AG04450 (cell line): Measurements from ENCODE around the gene TRIM54. TPM values are rescaled to one million over a fixed set of nuclear protein-coding genes. Genes with fewer than 3 reads are reported as not detected.

Source experiments
- CTCF ChIA-PET: fragments of 300-600, 350-600 bp; formaldehyde crosslinking; extraction: SDS; loops from one replicate; lab custom pipeline; 2022; ENCODE audit warnings: antibody characterized with exemption, inconsistent platforms; lab: Charles Lee
- POLR2A ChIA-PET: fragments of 350-600 bp; formaldehyde crosslinking; extraction: SDS; loops from one replicate; lab custom pipeline; 2021; ENCODE audit warnings: antibody characterized with exemption, inconsistent platforms; lab: Yijun Ruan, JAX
- DNase-seq: peaks from one replicate; pipeline ENCODE4 v3.0.0-alpha.2; 2011; ENCODE audit warnings: low read depth, low spot score
- H3K27ac ChIP-seq: one replicate; pipeline ENCODE4 v1.5.1; 2012; ENCODE audit warnings: low read depth, low read length, control low read depth
- H3K27me3 ChIP-seq: one replicate; pipeline ENCODE4 v1.6.0; 2012; ENCODE audit warnings: low read length; ENCODE audit not compliant: control insufficient read depth, insufficient read depth
- H3K4me3 ChIP-seq: 2 replicates; pipeline ENCODE4 v1.5.1; 2011; ENCODE audit warnings: mild to moderate bottlenecking, low read depth, low read length, control low read depth
- H3K9me3 ChIP-seq: 2 replicates; pipeline ENCODE4 v1.5.1; 2012; ENCODE audit warnings: low read length; ENCODE audit not compliant: control insufficient read depth, insufficient read depth
- CTCF ChIP-seq: IDR thresholded peaks from 2 replicates; pipeline ENCODE4 v1.5.1; 2011; ENCODE audit warnings: low read depth, low read length, control low read depth, inconsistent platforms
- polyA plus RNA-seq: library from polyadenylated mRNA; depleted of rRNA; stranded (reverse); fragments of >200 nt; gene quantifications from 2 replicates; pipeline ENCODE4 v1.2.3, GENCODE V29; 2011

Gene TRIM54
- polyA plus RNA-seq, 1 experiment: 0.05 TPM

DNA sequence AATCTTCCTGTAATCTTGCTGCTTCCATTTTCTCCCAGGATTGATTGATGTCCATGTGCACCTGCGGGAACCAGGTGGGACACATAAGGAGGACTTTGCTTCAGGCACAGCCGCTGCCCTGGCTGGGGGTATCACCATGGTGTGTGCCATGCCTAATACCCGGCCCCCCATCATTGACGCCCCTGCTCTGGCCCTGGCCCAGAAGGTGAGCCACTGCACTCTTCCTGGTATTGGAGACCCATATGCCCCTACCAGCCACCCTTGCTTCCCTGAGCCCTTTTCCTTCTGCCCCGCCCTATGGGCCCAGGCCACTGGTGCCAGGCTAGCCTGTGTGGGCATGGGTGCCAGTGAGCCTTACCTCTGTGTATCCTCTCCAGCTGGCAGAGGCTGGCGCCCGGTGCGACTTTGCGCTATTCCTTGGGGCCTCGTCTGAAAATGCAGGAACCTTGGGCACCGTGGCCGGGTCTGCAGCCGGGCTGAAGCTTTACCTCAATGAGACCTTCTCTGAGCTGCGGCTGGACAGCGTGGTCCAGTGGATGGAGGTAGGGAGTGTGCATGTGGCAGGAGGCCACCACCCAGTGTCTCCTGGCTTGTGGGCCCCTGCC, 44.8 kb upstream of the TRIM54 start:
- ChIA-PET CTCF (interaction anchor here (1.1 kb wide), 1 partner anchor 43 kb away, joined by 3 read pairs; no protein-coding TSS in a partner anchor), POLR2A (no interaction called here)
- Histone ChIP-seq H3K4me3 (no peak overlapping the region), H3K9me3 (no peaks in the 10 kb centered on the region; the same call in 1 of the 2 replicates), H3K27me3 (no peaks in the 10 kb centered on the region), H3K27ac (no peak overlapping the region)
- TF ChIP-seq CTCF: no peak
- no peak for DNase-seq

DNA sequence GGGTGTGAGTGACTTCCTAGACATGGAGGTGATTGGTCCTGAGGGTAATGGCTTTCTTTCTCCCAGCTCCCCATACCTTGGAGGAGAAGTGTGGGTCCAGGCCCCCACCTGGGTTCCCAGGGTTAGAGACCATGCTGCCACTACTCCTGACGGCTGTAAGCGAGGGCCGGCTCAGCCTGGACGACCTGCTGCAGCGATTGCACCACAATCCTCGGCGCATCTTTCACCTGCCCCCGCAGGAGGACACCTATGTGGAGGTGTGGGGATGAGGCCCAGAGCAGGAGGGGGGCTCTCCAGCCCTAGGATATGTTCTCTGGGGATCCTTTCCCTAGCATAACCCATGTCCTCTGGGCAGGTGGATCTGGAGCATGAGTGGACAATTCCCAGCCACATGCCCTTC, 43.3 kb upstream of the TRIM54 start:
- Histone ChIP-seq H3K27me3 (no peaks in the 10 kb centered on the region), H3K27ac (no peak overlapping the region), H3K9me3 (no peaks in the 10 kb centered on the region; the same call in 1 of the 2 replicates), H3K4me3 (no peak overlapping the region)
- ChIA-PET CTCF (no interaction called here), POLR2A (no interaction called here)
- no peak for DNase-seq
- TF ChIP-seq CTCF: no peak

DNA sequence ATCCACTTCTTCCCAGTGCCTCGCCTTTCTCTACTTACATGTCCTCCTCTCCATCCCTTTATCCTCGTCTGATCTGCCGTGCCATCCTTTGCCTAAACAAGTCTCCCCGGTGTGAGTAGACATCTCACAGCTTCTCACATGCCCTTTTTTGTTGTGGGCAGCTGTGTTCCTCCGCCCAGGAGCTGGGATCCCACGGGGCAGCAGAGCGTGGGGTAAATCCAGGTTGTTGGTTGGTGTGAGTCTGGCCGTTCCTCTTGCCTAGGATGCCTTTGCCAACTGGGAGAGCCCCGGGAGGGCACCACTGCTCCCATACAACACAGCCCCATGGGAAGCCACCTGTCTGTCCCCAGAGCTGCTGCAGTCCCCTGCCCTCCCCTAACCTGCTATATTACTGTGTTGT, 41.8 kb upstream of the TRIM54 start:
- no peak for DNase-seq
- ChIA-PET POLR2A (no interaction called here), CTCF (interaction anchor here (1.0 kb wide), 1 partner anchor 39 kb away, joined by 3 read pairs; no protein-coding TSS in a partner anchor)
- no peak overlapping the region for H3K27ac ChIP-seq
- H3K4me3 ChIP-seq: no peak overlapping the region
- TF ChIP-seq CTCF: no peak
- H3K27me3 ChIP-seq: no peaks in the 10 kb centered on the region
- no peaks in the 10 kb centered on the region; the same call in 1 of the 2 replicates for H3K9me3 ChIP-seq

DNA sequence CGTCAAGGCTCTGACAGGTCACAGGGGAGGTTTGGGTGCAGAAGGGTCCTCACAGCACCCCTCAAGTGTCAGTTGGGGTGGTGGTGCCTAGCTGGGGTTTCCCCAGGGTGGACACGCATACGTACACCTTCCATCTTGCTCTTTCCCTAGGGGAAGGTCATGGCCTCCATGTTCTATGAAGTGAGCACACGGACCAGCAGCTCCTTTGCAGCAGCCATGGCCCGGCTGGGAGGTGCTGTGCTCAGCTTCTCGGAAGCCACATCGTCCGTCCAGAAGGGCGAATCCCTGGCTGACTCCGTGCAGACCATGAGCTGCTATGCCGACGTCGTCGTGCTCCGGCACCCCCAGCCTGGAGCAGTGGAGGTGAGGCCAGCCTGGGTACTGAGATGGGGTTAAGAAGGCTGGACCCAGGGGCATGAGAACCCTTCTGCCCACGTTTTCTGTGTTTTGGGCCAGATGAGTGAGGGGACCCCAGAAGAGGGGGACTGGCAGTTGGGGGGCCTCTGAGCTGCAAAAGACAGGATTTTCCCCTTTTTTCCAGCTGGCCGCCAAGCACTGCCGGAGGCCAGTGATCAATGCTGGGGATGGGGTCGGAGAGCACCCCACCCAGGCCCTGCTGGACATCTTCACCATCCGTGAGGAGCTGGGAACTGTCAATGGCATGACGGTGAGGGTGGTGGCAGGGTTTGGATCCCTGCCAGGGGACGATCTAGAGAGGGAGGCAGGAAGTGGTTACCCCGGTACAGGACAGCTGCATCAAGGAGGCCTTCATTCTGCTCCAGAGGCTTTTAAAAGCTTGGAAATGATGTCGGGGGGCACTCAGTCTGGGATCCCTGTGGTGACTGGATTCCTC, 40.2 kb upstream of the TRIM54 start:
- ChIA-PET CTCF (interaction anchor here (0.6 to 1.5 kb wide), 4 partner anchors 15 to 62 kb away, joined by 3 to 6 read pairs (median 3); no protein-coding TSS in a partner anchor), POLR2A (interaction anchor here (0.6 kb wide), 1 partner anchor 31 kb away, joined by 4 read pairs; no protein-coding TSS in a partner anchor)
- Histone ChIP-seq H3K27ac (no peak overlapping the region), H3K27me3 (no peaks in the 10 kb centered on the region), H3K4me3 (no peak overlapping the region), H3K9me3 (no peaks in the 10 kb centered on the region; the same call in 1 of the 2 replicates)
- no peak for DNase-seq
- no peak for TF ChIP-seq CTCF

GRCh38 chr2:27242614-27242951, 39.6 kb upstream of the TRIM54 start:
- Histone ChIP-seq H3K27ac (no peak overlapping the region), H3K4me3 (no peak overlapping the region), H3K27me3 (no peaks in the 10 kb centered on the region), H3K9me3 (no peaks in the 10 kb centered on the region; the same call in 1 of the 2 replicates)
- TF ChIP-seq CTCF: no peak
- ChIA-PET CTCF (interaction anchor here (0.6 to 1.5 kb wide), 2 partner anchors 14 to 61 kb away, joined by 3 to 6 read pairs; no protein-coding TSS in a partner anchor), POLR2A (no interaction called here)
- DNase-seq: no peak
